Pancreas (tissue), 10 donors: ENCODE data around the gene FGF11. TPM values are rescaled to one million over a fixed set of nuclear protein-coding genes. Genes with fewer than 3 reads are reported as not detected.

Experiments used
- ATAC-seq, 4 donors: fragments of 200-7000 bp; cut with Tn5 transposase; one replicate each; pipeline versions ENCODE4 v1.8.0 to v1.9.1; 2020; ENCODE audit warnings: mild to moderate bottlenecking in 4 of 4, moderate library complexity in 4 of 4
- DNase-seq, 6 donors: peaks; one replicate each; pipeline ENCODE4 v3.0.0-alpha.2; 2020
- FAIRE-seq: peaks from 2 replicates; lab custom pipeline; 2012; peaks lifted over from hg19 to GRCh38; lab: Jason Lieb, UNC
- H3K27ac ChIP-seq, 4 donors: fragments of 200-600 bp; sonication (generic); 1 replicate in 3 of 4; 2 replicates in 1 of 4; pipeline versions ENCODE4 v1.5.0 to v1.8.0; 2020
- H3K27me3 ChIP-seq, 4 donors: fragments of 200-600 bp; one replicate each; pipeline ENCODE4 v1.8.0; 2021
- H3K36me3 ChIP-seq, 3 donors: fragments of 200-600 bp; sonication (generic) in 1 of 3; one replicate each; pipeline versions ENCODE4 v1.5.0 to v1.8.0; 2020 to 2021
- H3K4me1 ChIP-seq, 3 donors: fragments of 200-600 bp; one replicate each; pipeline ENCODE4 v1.8.0; 2021
- H3K4me3 ChIP-seq, 4 donors: fragments of 200-600 bp; sonication (generic) in 2 of 4; one replicate each; pipeline versions ENCODE4 v1.5.0 to v1.8.0; 2020 to 2021
- H3K9me3 ChIP-seq, 4 donors: fragments of 200-600 bp; one replicate each; pipeline ENCODE4 v1.8.0; 2021
- CTCF ChIP-seq, 4 donors: fragments of 200-600 bp; sonication (generic) in 3 of 4; IDR thresholded peaks; one replicate each; pipeline versions ENCODE4 v1.5.0 to v1.8.0; 2021; ENCODE audit warnings: antibody characterized with exemption in 4 of 4
- WGBS, 2 donors: extraction: QIAGEN DNeasy Blood & Tissue Kit; methylation state at CpG; one replicate each; pipeline ENCODE4 v1.1.7; 2013; 5-methylcytosine and 5-hydroxymethylcytosine counted together
- intact Hi-C, 3 donors: fragments of 100-400 bp; cut with DNase I; formaldehyde crosslinking; loops; one replicate each; pipeline versions ENCODE4 v1.11.1 to v1.14.2; 2022
- polyA plus RNA-seq, 2 donors: library from polyadenylated mRNA; stranded (reverse); fragments of 200-250 nt; gene quantifications; one replicate each; pipeline ENCODE4 v1.2.3, GENCODE V29; 2013
- total RNA-seq, 6 donors: library from RNA; stranded (reverse); fragmentation: NEBNext Ultra II Directional in 4 of 6; extraction: Animal tissue kit (Norgen Biotek cat#: 25700) in 4 of 6; gene quantifications; one replicate each; pipeline versions ENCODE4 v1.2.1 to v1.2.4, GENCODE V29; 2021 to 2023
- donor health status: healthy with polysubstance abuse.
- donor health status: DM: no; HTN: no; CAD: no; lungs with moderate emphysema.
- donor health status: DM: no; HTN: no; CAD: no.
- donor health status: control.
- donor health status: control.
- donor health status: Bipolar disorder and iron deficiency.
- donor health status: DM: yes; HTN: yes; CAD: no.
- donor health status: DM: no; HTN: no; CAD: no.
- donor health status: DM: no; HTN: no; CAD: no.
- donor health status: DM: yes; HTN: yes; CAD: no.

Gene FGF11
- total and polyA plus RNA-seq, 8 donors, result 0.09 to 1.1 (median 0.43) TPM

- H3K4me1 ChIP-seq, result peaks cover 5 to 18% (median 11%) of the 10 kb centered on the region in 3 donors
- no peak for TF ChIP-seq CTCF (IDR thresholded peaks at IDR 0.05)
- no peaks in the 10 kb centered on the region for H3K36me3 ChIP-seq
- DNase-seq (peak; percentile 52 to 87 (median 70)), FAIRE-seq (no peak), ATAC-seq (peak; percentile 26 to 47 (median 36))
- H3K9me3 ChIP-seq, result no peaks in the 10 kb centered on the region
- H3K27me3 ChIP-seq, result no peaks in the 10 kb centered on the region
- intact Hi-C loops, result loop anchor here in 2 of 3 donors (10.0 kb wide), 1 partner anchor 81 kb away; the partner anchor contains the start of genes KCTD11 (in 2 of the 2) and TMEM95 (in 2 of the 2)
- peak overlapping the region; percentile 36 to 70 (median 46) for H3K4me3 ChIP-seq
- H3K27ac ChIP-seq, result peak overlapping the region; percentile 86 to 97 (median 94)
- 5% methylated on average over 49 of the region's 49 CpGs for WGBS, 2 donors
Observed at GRCh38 chr17:7435676-7436555, 3.4 kb upstream of the FGF11 start.

- WGBS, 2 donors, result 2 to 3% methylated on average over 80 to 92 of the region's 92 CpGs
- intact Hi-C loops, result loop anchor here in 2 of 3 donors (10.0 kb wide), 1 partner anchor 82 kb away; the partner anchor contains the start of genes KCTD11 (in 2 of the 2) and TMEM95 (in 2 of the 2)
- Histone ChIP-seq H3K27ac (peak overlapping the region; percentile 86 to 97 (median 94)), H3K4me3 (peak overlapping the region; percentile 16 to 70 (median 46)), H3K9me3 (no peaks in the 10 kb centered on the region), H3K27me3 (no peaks in the 10 kb centered on the region), H3K4me1 (peaks cover 5 to 18% (median 11%) of the 10 kb centered on the region in 3 donors), H3K36me3 (no peaks in the 10 kb centered on the region)
- peak; percentile 68 to 91 (median 86) for TF ChIP-seq CTCF (IDR thresholded peaks at IDR 0.05)
- no peak for FAIRE-seq
- peak; percentile 75 to 83 (median 80) for ATAC-seq
- peak; percentile 79 to 96 (median 92) for DNase-seq
Observed at GRCh38 chr17:7436556-7437368, 2.5 kb upstream of the FGF11 start.

GRCh38 chr17:7437369-7437863, 1.9 kb upstream of the FGF11 start:
- Histone ChIP-seq H3K4me1 (peaks cover 5 to 18% (median 11%) of the 10 kb centered on the region in 3 donors), H3K9me3 (no peaks in the 10 kb centered on the region), H3K36me3 (no peaks in the 10 kb centered on the region), H3K4me3 (peak overlapping the region in 3 of 4 donors; percentile 38 to 70 (median 54)), H3K27ac (peak overlapping the region; percentile 32 to 94 (median 90)), H3K27me3 (no peaks in the 10 kb centered on the region)
- no peak for FAIRE-seq
- no peak for ATAC-seq
- WGBS, 2 donors, result 24 to 31% methylated on average over 25 to 31 of the region's 31 CpGs
- intact Hi-C loops, result loop anchor here in 2 of 3 donors (10.0 kb wide), 1 partner anchor 83 kb away; the partner anchor contains the start of genes KCTD11 (in 2 of the 2) and TMEM95 (in 2 of the 2)
- peak in 2 of 6 donors; percentile 38 to 84 for DNase-seq
- TF ChIP-seq CTCF (IDR thresholded peaks at IDR 0.05), result no peak

GRCh38 chr17:7437950-7438614, 1.2 kb upstream of the FGF11 start:
- ATAC-seq, result no peak
- H3K27ac ChIP-seq, result peak overlapping the region in 1 of 4 donors; percentile 5

More at GRCh38 chr17:7437950-7438614, 1.2 kb upstream of the FGF11 start:
- FAIRE-seq (no peak), DNase-seq (peak in 5 of 6 donors; percentile 31 to 73 (median 67))
- 70 to 74% methylated on average over 48 of the region's 48 CpGs for WGBS, 2 donors
- Histone ChIP-seq H3K36me3 (no peaks in the 10 kb centered on the region), H3K9me3 (no peaks in the 10 kb centered on the region), H3K4me1 (peaks cover 5 to 18% (median 11%) of the 10 kb centered on the region in 3 donors), H3K27me3 (no peaks in the 10 kb centered on the region), H3K4me3 (peak overlapping the region in 1 of 4 donors; percentile 22)
- TF ChIP-seq CTCF (IDR thresholded peaks at IDR 0.05), result no peak
- intact Hi-C loops, result loop anchor here in 2 of 3 donors (10.0 kb wide), 1 partner anchor 83 kb away; the partner anchor contains the start of genes KCTD11 (in 2 of the 2) and TMEM95 (in 2 of the 2)
